ENCODE results near the gene CR1. TPM values are rescaled to one million over a fixed set of nuclear protein-coding genes. Genes with fewer than 3 reads are reported as not detected.

Gene CR1
- total RNA-seq, 1 donor from 2014 or later, result not detected

DNA sequence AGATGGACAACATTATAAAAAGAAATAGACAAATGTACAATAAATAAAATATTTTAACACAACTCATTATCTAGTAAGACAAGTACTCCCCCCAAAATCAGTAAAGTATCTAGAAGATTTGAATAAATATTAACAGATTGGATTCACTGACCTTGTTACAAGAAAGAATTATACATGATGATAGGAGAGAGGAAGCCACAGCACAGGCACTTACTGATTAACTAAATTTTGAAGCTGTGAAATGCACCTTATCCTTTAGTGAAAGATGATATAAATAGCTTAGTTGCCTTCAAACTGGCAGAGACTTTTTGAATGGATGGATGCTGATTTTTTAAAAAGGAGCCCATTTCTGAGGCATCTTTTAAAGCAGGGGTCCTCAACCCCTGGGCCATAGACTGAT lies 8.5 kb downstream of the CR1 start:
- Histone ChIP-seq H3K27me3 (ENCODE audit: control insufficient read depth, insufficient read depth, low read length) (peaks cover 6% of the 10 kb centered on the region), H3K36me3 (ENCODE audit: control insufficient read depth, insufficient read depth, low read length) (no peaks in the 10 kb centered on the region), H3K4me3 (ENCODE audit: low read depth, low read length) (no peak overlapping the region)
- TF ChIP-seq, protein P1, sequence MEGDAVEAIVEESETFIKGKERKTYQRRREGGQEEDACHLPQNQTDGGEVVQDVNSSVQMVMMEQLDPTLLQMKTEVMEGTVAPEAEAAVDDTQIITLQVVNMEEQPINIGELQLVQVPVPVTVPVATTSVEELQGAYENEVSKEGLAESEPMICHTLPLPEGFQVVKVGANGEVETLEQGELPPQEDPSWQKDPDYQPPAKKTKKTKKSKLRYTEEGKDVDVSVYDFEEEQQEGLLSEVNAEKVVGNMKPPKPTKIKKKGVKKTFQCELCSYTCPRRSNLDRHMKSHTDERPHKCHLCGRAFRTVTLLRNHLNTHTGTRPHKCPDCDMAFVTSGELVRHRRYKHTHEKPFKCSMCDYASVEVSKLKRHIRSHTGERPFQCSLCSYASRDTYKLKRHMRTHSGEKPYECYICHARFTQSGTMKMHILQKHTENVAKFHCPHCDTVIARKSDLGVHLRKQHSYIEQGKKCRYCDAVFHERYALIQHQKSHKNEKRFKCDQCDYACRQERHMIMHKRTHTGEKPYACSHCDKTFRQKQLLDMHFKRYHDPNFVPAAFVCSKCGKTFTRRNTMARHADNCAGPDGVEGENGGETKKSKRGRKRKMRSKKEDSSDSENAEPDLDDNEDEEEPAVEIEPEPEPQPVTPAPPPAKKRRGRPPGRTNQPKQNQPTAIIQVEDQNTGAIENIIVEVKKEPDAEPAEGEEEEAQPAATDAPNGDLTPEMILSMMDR (IDR thresholded peaks at IDR 0.05; ENCODE audit: insufficient read depth, low read length, severe bottlenecking), result no peak
- DNase-seq (ENCODE audit: low read depth) (no peak), FAIRE-seq (no peak)

DNA sequence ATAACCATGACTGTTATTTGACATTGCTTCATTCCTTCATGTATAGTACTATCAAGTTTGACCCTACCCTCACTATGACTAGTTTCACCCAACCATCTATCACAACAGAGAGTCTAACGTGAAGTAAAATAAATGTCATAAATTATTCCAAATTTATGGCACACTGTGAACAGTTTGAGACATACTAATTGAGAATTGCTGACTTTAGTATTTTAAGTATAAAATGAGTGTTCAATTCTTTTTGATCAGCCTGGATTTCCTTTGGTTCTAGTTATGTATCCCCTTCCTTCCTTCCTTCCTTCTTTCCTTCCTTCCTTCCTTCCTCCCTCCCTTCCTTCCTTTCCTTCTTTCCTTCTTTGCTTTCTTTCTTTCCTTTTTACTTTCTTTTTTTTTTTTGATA lies 14.5 kb downstream of the CR1 start:
- Histone ChIP-seq H3K27me3 (ENCODE audit: control insufficient read depth, insufficient read depth, low read length) (no peaks in the 10 kb centered on the region), H3K36me3 (ENCODE audit: control insufficient read depth, insufficient read depth, low read length) (no peaks in the 10 kb centered on the region), H3K4me3 (ENCODE audit: low read depth, low read length) (no peak overlapping the region)
- no peak for DNase-seq (ENCODE audit: low read depth)
- TF ChIP-seq, protein P1 (IDR thresholded peaks at IDR 0.05; ENCODE audit: insufficient read depth, low read length, severe bottlenecking), result no peak
- FAIRE-seq, result no peak

GRCh38 chr1:207514890-207515289 lies 18.9 kb downstream of the CR1 start:
- H3K4me3 ChIP-seq (ENCODE audit: low read depth, low read length), result no peak overlapping the region
- H3K27me3 ChIP-seq (ENCODE audit: control insufficient read depth, insufficient read depth, low read length), result peaks cover 1% of the 10 kb centered on the region
- TF ChIP-seq, protein P1 (IDR thresholded peaks at IDR 0.05; ENCODE audit: insufficient read depth, low read length, severe bottlenecking), result no peak
- H3K36me3 ChIP-seq (ENCODE audit: control insufficient read depth, insufficient read depth, low read length), result no peaks in the 10 kb centered on the region
- DNase-seq (ENCODE audit: low read depth) (no peak), FAIRE-seq (no peak)

DNA sequence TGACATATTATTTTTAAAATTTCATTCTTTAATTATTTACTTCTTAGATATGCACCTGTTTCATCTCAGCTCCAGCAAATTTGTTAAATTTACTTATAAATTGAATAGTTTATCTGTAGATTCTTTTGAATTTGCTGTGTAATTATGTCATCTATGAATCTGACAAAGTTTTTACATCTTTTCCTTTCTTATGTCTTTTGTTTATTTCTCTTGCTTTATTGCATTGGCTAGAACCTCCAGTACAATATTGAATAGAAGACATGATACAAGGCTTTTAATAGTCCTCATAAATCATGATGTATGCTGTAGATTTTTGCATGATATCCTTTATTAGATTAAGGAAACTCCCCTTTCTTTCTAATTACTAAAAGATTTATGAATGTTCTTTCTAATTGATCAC lies 20.8 kb downstream of the CR1 start:
- TF ChIP-seq, protein P1 (IDR thresholded peaks at IDR 0.05; ENCODE audit: insufficient read depth, low read length, severe bottlenecking), result no peak
- Histone ChIP-seq H3K36me3 (ENCODE audit: control insufficient read depth, insufficient read depth, low read length) (no peaks in the 10 kb centered on the region), H3K4me3 (ENCODE audit: low read depth, low read length) (no peak overlapping the region), H3K27me3 (ENCODE audit: control insufficient read depth, insufficient read depth, low read length) (peaks cover 1% of the 10 kb centered on the region)
- FAIRE-seq (no peak), DNase-seq (ENCODE audit: low read depth) (no peak)

DNA sequence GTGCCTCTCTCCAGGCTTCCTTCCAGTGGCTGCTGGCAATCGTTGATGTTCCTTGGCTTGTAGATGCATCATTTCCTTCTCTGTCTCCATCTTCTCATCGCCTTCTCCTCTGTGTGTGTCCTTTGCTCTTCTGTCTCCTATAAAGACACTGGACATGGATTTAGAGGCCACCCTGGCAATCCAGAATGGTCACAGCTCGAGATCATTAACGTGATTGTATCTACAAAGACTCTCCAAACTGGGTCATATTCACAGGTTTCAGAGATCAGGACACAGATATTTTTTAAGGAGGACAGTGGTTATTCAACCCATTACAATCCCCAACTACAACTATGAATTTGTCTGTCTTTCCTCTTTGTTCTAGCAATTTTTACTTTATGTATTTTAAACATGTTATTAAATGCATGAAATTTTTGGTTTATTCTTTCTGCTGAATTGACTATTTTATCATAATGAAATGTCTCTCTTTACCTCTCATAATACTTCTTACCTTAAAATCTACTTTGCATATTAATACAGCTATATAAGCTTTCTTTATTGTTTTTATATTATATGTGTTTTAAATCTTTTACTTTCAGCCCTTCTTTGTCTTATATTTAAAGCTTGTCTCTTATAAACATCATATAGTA lies 22.8 kb downstream of the CR1 start:
- TF ChIP-seq, protein P1 (IDR thresholded peaks at IDR 0.05; ENCODE audit: insufficient read depth, low read length, severe bottlenecking), result no peak
- FAIRE-seq (peak; percentile 23), DNase-seq (ENCODE audit: low read depth) (no peak)
- Histone ChIP-seq H3K27me3 (ENCODE audit: control insufficient read depth, insufficient read depth, low read length) (peaks cover 1% of the 10 kb centered on the region), H3K4me3 (ENCODE audit: low read depth, low read length) (no peak overlapping the region), H3K36me3 (ENCODE audit: control insufficient read depth, insufficient read depth, low read length) (no peaks in the 10 kb centered on the region)

Measured in bronchial epithelial cell (primary cell).